ENCODE measurements around the gene FCN1. TPM values are rescaled to one million over a fixed set of nuclear protein-coding genes. Genes with fewer than 3 reads are reported as not detected.

The FCN1 gene
- polyA plus RNA-seq, 1 donor (not counting 4 experiments of a cell fraction or from before 2014, with no cell fraction given), result not detected

GRCh38 chr9:134943836-134944235, 26.1 kb upstream of the FCN1 start:
- H2AFZ ChIP-seq (ENCODE audit: control insufficient read depth, low read length), result no peak overlapping the region
- H3K36me3 ChIP-seq (ENCODE audit: control insufficient read depth in 2 of 2, extremely low read depth in 1 of 2, insufficient read depth in 2 of 2, low read length in 2 of 2), result no peaks in the 10 kb centered on the region
- no peak for DNase-seq (ENCODE audit: low read depth, low spot score)
- H4K20me1 ChIP-seq (ENCODE audit: control insufficient read depth, extremely low read depth, insufficient read depth, low read length), result no peaks in the 10 kb centered on the region
- TF ChIP-seq EZH2 (IDR thresholded peaks at IDR 0.05; ENCODE audit: low read length) (no peak), CTCF (optimal IDR thresholded peaks at IDR 0.05 in 1 of 3, IDR thresholded peaks at IDR 0.05 in 1 of 3, conservative IDR thresholded peaks at IDR 0.05 in 1 of 3; ENCODE audit: extremely low read depth in 1 of 3, insufficient read depth in 2 of 3, low read length in 3 of 3) (no peak)
- no peak overlapping the region for H3K4me3 ChIP-seq (ENCODE audit: control insufficient read depth in 2 of 3, extremely low read depth in 1 of 3, insufficient read depth in 2 of 3, low read depth in 1 of 3, low read length in 3 of 3)
- H3K9me1 ChIP-seq (ENCODE audit: control insufficient read depth, extremely low read depth, insufficient read depth, low read length), result no peaks in the 10 kb centered on the region
- no peaks in the 10 kb centered on the region for H3K4me1 ChIP-seq (ENCODE audit: control insufficient read depth, extremely low read depth, insufficient read depth, low read length)
- H3K27ac ChIP-seq (ENCODE audit: control insufficient read depth, insufficient read depth, low read length), result no peak overlapping the region
- H3K4me2 ChIP-seq (ENCODE audit: control insufficient read depth, extremely low read depth, insufficient read depth, low read depth, low read length), result no peak overlapping the region
- no peak overlapping the region for H3K9ac ChIP-seq (ENCODE audit: control insufficient read depth, extremely low read depth, insufficient read depth, low read length)
- FAIRE-seq, result no peak
- no peaks in the 10 kb centered on the region for H3K79me2 ChIP-seq (ENCODE audit: control insufficient read depth, insufficient read depth, low read length)
- dilution Hi-C loops (cut with MboI; ENCODE audit: extremely low pct_ligation_motif_present, low sequenced_read_pairs), result no loop called here
- H3K27me3 ChIP-seq (ENCODE audit: control insufficient read depth, extremely low read depth, insufficient read depth, low read length), result peaks cover 34% of the 10 kb centered on the region
- H3K9me3 ChIP-seq (ENCODE audit: control insufficient read depth, low read depth, low read length), result no peaks in the 10 kb centered on the region

GRCh38 chr9:134943411-134943810, 25.7 kb upstream of the FCN1 start:
- no peak overlapping the region for H3K4me3 ChIP-seq (ENCODE audit: control insufficient read depth in 2 of 3, extremely low read depth in 1 of 3, insufficient read depth in 2 of 3, low read depth in 1 of 3, low read length in 3 of 3)
- dilution Hi-C loops (cut with MboI; ENCODE audit: extremely low pct_ligation_motif_present, low sequenced_read_pairs), result no loop called here
- H2AFZ ChIP-seq (ENCODE audit: control insufficient read depth, low read length), result no peak overlapping the region
- FAIRE-seq (no peak), DNase-seq (ENCODE audit: low read depth, low spot score) (no peak)
- TF ChIP-seq CTCF (optimal IDR thresholded peaks at IDR 0.05 in 1 of 3, IDR thresholded peaks at IDR 0.05 in 1 of 3, conservative IDR thresholded peaks at IDR 0.05 in 1 of 3; ENCODE audit: extremely low read depth in 1 of 3, insufficient read depth in 2 of 3, low read length in 3 of 3) (no peak), EZH2 (IDR thresholded peaks at IDR 0.05; ENCODE audit: low read length) (no peak)
- H3K9me1 ChIP-seq (ENCODE audit: control insufficient read depth, extremely low read depth, insufficient read depth, low read length), result no peaks in the 10 kb centered on the region
- H3K9ac ChIP-seq (ENCODE audit: control insufficient read depth, extremely low read depth, insufficient read depth, low read length), result no peak overlapping the region
- H3K4me1 ChIP-seq (ENCODE audit: control insufficient read depth, extremely low read depth, insufficient read depth, low read length), result no peaks in the 10 kb centered on the region
- no peaks in the 10 kb centered on the region for H3K9me3 ChIP-seq (ENCODE audit: control insufficient read depth, low read depth, low read length)
- H3K36me3 ChIP-seq (ENCODE audit: control insufficient read depth in 2 of 2, extremely low read depth in 1 of 2, insufficient read depth in 2 of 2, low read length in 2 of 2), result no peaks in the 10 kb centered on the region
- H3K27me3 ChIP-seq (ENCODE audit: control insufficient read depth, extremely low read depth, insufficient read depth, low read length), result peaks cover 34% of the 10 kb centered on the region
- H4K20me1 ChIP-seq (ENCODE audit: control insufficient read depth, extremely low read depth, insufficient read depth, low read length), result no peaks in the 10 kb centered on the region
- no peak overlapping the region for H3K4me2 ChIP-seq (ENCODE audit: control insufficient read depth, extremely low read depth, insufficient read depth, low read depth, low read length)
- no peak overlapping the region for H3K27ac ChIP-seq (ENCODE audit: control insufficient read depth, insufficient read depth, low read length)
- H3K79me2 ChIP-seq (ENCODE audit: control insufficient read depth, insufficient read depth, low read length), result no peaks in the 10 kb centered on the region

Data from keratinocyte (primary cell).